ENCODE results near the gene RPL22. TPM values are rescaled to one million over a fixed set of nuclear protein-coding genes. Genes with fewer than 3 reads are reported as not detected.

The RPL22 gene
- total RNA-seq, 1 experiment from 2014 or later, result 441 TPM

- TF ChIP-seq CBFB (CRISPR knock-in tag; IDR thresholded peaks at IDR 0.05; ENCODE audit: low read depth), result no peak
- no peak for TF ChIP-seq GRHL2 (CRISPR knock-in tag; IDR thresholded peaks at IDR 0.05; ENCODE audit: insufficient replicate concordance, severe bottlenecking)
- no peak for TF ChIP-seq ZNF281 (CRISPR knock-in tag; IDR thresholded peaks at IDR 0.05)
- TF ChIP-seq PRDM15 (CRISPR knock-in tag; IDR thresholded peaks at IDR 0.05), result no peak
- TF ChIP-seq ERG (CRISPR knock-in tag; IDR thresholded peaks at IDR 0.05), result no peak
- no peak for TF ChIP-seq MLX (CRISPR knock-in tag; IDR thresholded peaks at IDR 0.05)
- TF ChIP-seq TEAD1 (CRISPR knock-in tag; IDR thresholded peaks at IDR 0.05), result no peak
These were observed 56.7 kb downstream of the RPL22 start (continued) for GRCh38 chr1:6142734-6143133.

GRCh38 chr1:6142036-6142621 is 57.3 kb downstream of the RPL22 start:
- CTCF ChIA-PET, result interaction anchor here (1.5 to 1.9 kb wide), 4 partner anchors 14 to 63 kb away, joined by 4 to 8 read pairs (median 6); no protein-coding TSS in a partner anchor
- ATAC-seq (no peak), DNase-seq (ENCODE audit: low spot score) (no peak)
- peaks cover 4% of the 10 kb centered on the region for H3K27me3 Mint-ChIP-seq (ENCODE audit: low read depth)
- H3K4me1 Mint-ChIP-seq, result no peaks in the 10 kb centered on the region; the same call in 1 of the 2 replicates
- no peaks in the 10 kb centered on the region for H3K9me3 Mint-ChIP-seq
- H3K36me3 Mint-ChIP-seq, result no peaks in the 10 kb centered on the region
- no peak overlapping the region for H3K27ac Mint-ChIP-seq
- POLR2A ChIA-PET, result no interaction called here
- no peak overlapping the region for H3K4me3 Mint-ChIP-seq
- TF ChIP-seq PRDM15 (CRISPR knock-in tag; IDR thresholded peaks at IDR 0.05) (no peak), ERG (CRISPR knock-in tag; IDR thresholded peaks at IDR 0.05) (no peak), SOX15 (CRISPR knock-in tag; IDR thresholded peaks at IDR 0.05) (no peak), FOXK1 (CRISPR knock-in tag; IDR thresholded peaks at IDR 0.05) (no peak), ATF6 (CRISPR knock-in tag; IDR thresholded peaks at IDR 0.05) (no peak), GTF2I (CRISPR knock-in tag; conservative IDR thresholded peaks at IDR 0.05) (no peak), ZNF532 (CRISPR knock-in tag; IDR thresholded peaks at IDR 0.05; ENCODE audit: borderline replicate concordance) (no peak), ZNF423 (CRISPR knock-in tag; IDR thresholded peaks at IDR 0.05) (no peak)
